ENCODE data around the gene NRBF2.

NRBF2 gene

GRCh38 chr10:63154546-63155387 lies 21.6 kb downstream of the NRBF2 start:
- TF ChIP-seq CTCF (IDR thresholded peaks at IDR 0.05; ENCODE audit: extremely low read depth, missing control alignments): no peak
- no peak for DNase-seq (ENCODE audit: low spot score)

- no peak for TF ChIP-seq CTCF (IDR thresholded peaks at IDR 0.05; ENCODE audit: extremely low read depth, missing control alignments)
- DNase-seq (ENCODE audit: low spot score): no peak
These were observed 22.4 kb downstream of the NRBF2 start for GRCh38 chr10:63155388-63156020.

GRCh38 chr10:63156236-63156635 lies 23.1 kb downstream of the NRBF2 start:
- no peak for TF ChIP-seq CTCF (IDR thresholded peaks at IDR 0.05; ENCODE audit: extremely low read depth, missing control alignments)
- no peak for DNase-seq (ENCODE audit: low spot score)

GRCh38 chr10:63157845-63158624 lies 24.9 kb downstream of the NRBF2 start:
- TF ChIP-seq CTCF (IDR thresholded peaks at IDR 0.05; ENCODE audit: extremely low read depth, missing control alignments): peak; percentile 48
- peak; percentile 56 for DNase-seq (ENCODE audit: low spot score)

GRCh38 chr10:63161592-63161991 lies 28.5 kb downstream of the NRBF2 start:
- no peak for DNase-seq (ENCODE audit: low spot score)

GRCh38 chr10:63164166-63164623 lies 31.1 kb downstream of the NRBF2 start:
- no peak for DNase-seq (ENCODE audit: low spot score)

More at GRCh38 chr10:63161592-63161991, 28.5 kb downstream of the NRBF2 start:
- no peak for TF ChIP-seq CTCF (IDR thresholded peaks at IDR 0.05; ENCODE audit: extremely low read depth, missing control alignments)

More at GRCh38 chr10:63164166-63164623, 31.1 kb downstream of the NRBF2 start:
- TF ChIP-seq CTCF (IDR thresholded peaks at IDR 0.05; ENCODE audit: extremely low read depth, missing control alignments): no peak

Measured in GM20000 (cell line).